Activated naive CD4-positive, alpha-beta T cell treated with anti-CD3 and anti-CD28 coated beads for 36 hours (primary cell): Measurements from ENCODE around the gene TUBB6. TPM values are rescaled to one million over a fixed set of nuclear protein-coding genes. Genes with fewer than 3 reads are reported as not detected.

Experiments
- total RNA-seq, 2 experiments: library from RNA; stranded (reverse); gene quantifications; one replicate each; pipeline ENCODE4 v1.2.3, GENCODE V29; 2021

Gene TUBB6
- total RNA-seq, 2 experiments from 2014 or later = 2.6 to 2.7 TPM

Other genes starting within 250 kb of the TUBB6 start
- not detected for gene ANKRD62, start 214.4 kb upstream of the TUBB6 start, total RNA-seq
- gene CIDEA, start 53.9 kb upstream of the TUBB6 start, total RNA-seq = not detected
- 10 to 100 TPM; 41.8 to 42.9 TPM for gene AFG3L2, start 69.0 kb downstream of the TUBB6 start, total RNA-seq
- 1 to 10 TPM; 2.8 to 3.6 TPM for gene PRELID3A, start 99.7 kb downstream of the TUBB6 start, total RNA-seq